HCT116 (cell line): ENCODE data around the gene NNAT. TPM values are rescaled to one million over a fixed set of nuclear protein-coding genes. Genes with fewer than 3 reads are reported as not detected.

Experiments
- ATAC-seq: fragments of 200-7000 bp; cut with Tn5 transposase; 2 replicates; pipeline ENCODE4 v1.9.1; 2020; ENCODE audit warnings: mild to moderate bottlenecking, moderate library complexity
- BruUV-seq: library from RNA; stranded (reverse); fragments of 400-500 nt; replicated peaks from 2 replicates; lab custom pipeline; 2021; lab: Mats Ljungman, UMichigan
- CTCF ChIA-PET: fragments of 300-600 bp; sonication (Branson Sonifier 250); formaldehyde crosslinking; loops from one replicate; lab custom pipeline; 2021; ENCODE audit warnings: antibody characterized with exemption; lab: Charles Lee
- POLR2A ChIA-PET: fragments of 300-600, 350-600 bp; sonication (Branson Sonifier 250); formaldehyde crosslinking; loops from one replicate; lab custom pipeline; 2021; ENCODE audit warnings: antibody characterized with exemption; lab: Charles Lee
- RAD21 ChIA-PET, 2 experiments: fragments of 300-600 bp; sonication (Branson Sonifier 250); formaldehyde crosslinking; loops; one replicate each; lab custom pipeline; 2023; ENCODE audit warnings: low total read pairs in 2 of 2; ENCODE audit not compliant: uncharacterized antibody in 2 of 2, unreplicated experiment in 2 of 2, low non-redundant PET in 1 of 2; lab: Charles Lee
- DNase-seq: peaks from one replicate; pipeline ENCODE4 v3.0.0-alpha.2; 2010; ENCODE audit warnings: low read depth, low spot score
- H2AFZ ChIP-seq: fragments of 200-600 bp; shearing (Covaris generic), sonication (generic); 2 replicates; pipeline ENCODE4 v1.6.1; 2017; ENCODE audit warnings: low read depth, mixed run types, mixed read lengths, antibody characterized with exemption, low read length; ENCODE audit not compliant: poor library complexity, severe bottlenecking
- H3K27ac ChIP-seq: 2 replicates; pipeline ENCODE4 v1.5.1; 2012; ENCODE audit warnings: low read depth, low read length
- H3K27me3 ChIP-seq: fragments of 200-600 bp; sonication (generic); 2 replicates; pipeline ENCODE4 v1.6.1; 2016; ENCODE audit warnings: mixed run types, low read length, mixed read lengths; ENCODE audit not compliant: insufficient read depth
- H3K36me3 ChIP-seq, 2 experiments: fragments of 200-500 bp in 1 of 2; fragments of 200-600 bp in 1 of 2; sonication (Bioruptor generic) in 1 of 2; sonication (generic) in 1 of 2; 2 replicates each; pipeline versions ENCODE4 v1.5.1 to v1.6.1; 2014 to 2016; ENCODE audit warnings: low read length in 2 of 2, inconsistent platforms in 1 of 2, mixed read lengths in 1 of 2, mixed run types in 1 of 2; ENCODE audit not compliant: insufficient read depth in 2 of 2, control insufficient read depth in 1 of 2
- H3K4me1 ChIP-seq, 2 experiments: fragments of 200-600 bp in 1 of 2; sonication (generic) in 1 of 2; 2 replicates each; pipeline versions ENCODE4 v1.5.1 to v1.6.1; 2012 to 2017; ENCODE audit warnings: low read length in 2 of 2, inconsistent platforms in 1 of 2, mild to moderate bottlenecking in 1 of 2, mixed read lengths in 1 of 2, mixed run types in 1 of 2, moderate library complexity in 1 of 2; ENCODE audit not compliant: insufficient read depth in 2 of 2, control insufficient read depth in 1 of 2
- H3K4me2 ChIP-seq: fragments of 200-600 bp; sonication (generic); 2 replicates; pipeline ENCODE4 v1.6.1; 2017; ENCODE audit warnings: mixed run types, low read length, mixed read lengths
- H3K4me3 ChIP-seq, 2 experiments: fragments of 200-600 bp in 1 of 2; sonication (generic) in 1 of 2; replicated peaks in 1 of 2; 2 replicates each; pipeline ENCODE4 v1.5.1; 2011 to 2016; ENCODE audit warnings: low read length in 2 of 2, control low read depth in 1 of 2, low read depth in 1 of 2, mild to moderate bottlenecking in 1 of 2, mixed read lengths in 1 of 2, mixed run types in 1 of 2
- H3K79me2 ChIP-seq: fragments of 200-600 bp; sonication (generic); 2 replicates; pipeline ENCODE4 v1.6.1; 2017; ENCODE audit warnings: mild to moderate bottlenecking, mixed run types, low read length, moderate library complexity, mixed read lengths; ENCODE audit not compliant: insufficient read depth
- H3K9ac ChIP-seq: fragments of 200-600 bp; sonication (generic); 2 replicates; pipeline ENCODE4 v1.6.1; 2016; ENCODE audit warnings: low read length, mixed read lengths
- H3K9me2 ChIP-seq: fragments of 200-600 bp; sonication (generic), shearing (Covaris generic); 2 replicates; pipeline ENCODE4 v1.6.1; 2017; ENCODE audit warnings: mixed run types, mild to moderate bottlenecking, moderate library complexity; ENCODE audit not compliant: insufficient read depth
- H3K9me3 ChIP-seq, 2 experiments: fragments of 200-500 bp in 1 of 2; fragments of 200-600 bp in 1 of 2; sonication (Bioruptor generic) in 1 of 2; sonication (generic) in 1 of 2; 2 replicates each; pipeline ENCODE4 v1.6.1; 2014 to 2017; ENCODE audit warnings: low read length in 2 of 2, mixed read lengths in 2 of 2, inconsistent platforms in 1 of 2, low read depth in 1 of 2, mild to moderate bottlenecking in 1 of 2, mixed run types in 1 of 2, moderate library complexity in 1 of 2; ENCODE audit not compliant: control insufficient read depth in 1 of 2, insufficient read depth in 1 of 2
- H4K20me1 ChIP-seq: fragments of 200-600 bp; sonication (generic), shearing (Covaris generic); 2 replicates; pipeline ENCODE4 v1.6.1; 2017; ENCODE audit warnings: mixed run types, mild to moderate bottlenecking, moderate library complexity; ENCODE audit not compliant: insufficient read depth
- ATF3 ChIP-seq: IDR thresholded peaks from 2 replicates; pipeline ENCODE4 v1.6.1; 2012
- CBX3 ChIP-seq: IDR thresholded peaks from 2 replicates; pipeline ENCODE4 v1.6.1; 2012; ENCODE audit warnings: low read depth
- EGR1 ChIP-seq: IDR thresholded peaks from 2 replicates; pipeline ENCODE4 v1.6.1; 2012; ENCODE audit warnings: low read depth
- EZH2phosphoT487 ChIP-seq: fragments of 200-600 bp; IDR thresholded peaks from 2 replicates; pipeline ENCODE4 v1.6.1; 2018; ENCODE audit warnings: antibody characterized with exemption, borderline replicate concordance
- POLR2A ChIP-seq: IDR thresholded peaks from 2 replicates; pipeline ENCODE4 v1.7.0; 2011; ENCODE audit warnings: borderline replicate concordance; ENCODE audit not compliant: insufficient read depth, insufficient read length; ENCODE audit errors: extremely low read depth
- SIN3A ChIP-seq: IDR thresholded peaks from 2 replicates; pipeline ENCODE4 v1.6.1; 2012; ENCODE audit warnings: low read depth
- SP1 ChIP-seq: IDR thresholded peaks from 2 replicates; pipeline ENCODE4 v1.6.1; 2012; ENCODE audit warnings: low read depth
- TCF7L2 ChIP-seq: IDR thresholded peaks from 2 replicates; pipeline ENCODE4 v1.7.0; 2011; ENCODE audit warnings: borderline replicate concordance, inconsistent platforms; ENCODE audit not compliant: insufficient read depth, insufficient read length; ENCODE audit errors: extremely low read depth
- YY1 ChIP-seq: IDR thresholded peaks from 2 replicates; pipeline ENCODE4 v1.6.1; 2011; ENCODE audit warnings: low read length, low read depth, moderate library complexity, mild to moderate bottlenecking; ENCODE audit not compliant: insufficient replicate concordance; ENCODE audit errors: extremely low read depth
- ZNF274 ChIP-seq: fragments of 200-500 bp; sonication (Bioruptor generic); IDR thresholded peaks from 2 replicates; pipeline ENCODE4 v1.6.1; 2014; ENCODE audit warnings: mild to moderate bottlenecking, low read depth, low read length, inconsistent platforms
- intact Hi-C: fragments of 100-400 bp; cut with micrococcal nuclease; formaldehyde crosslinking; loops from 2 replicates; pipeline ENCODE4 v1.10.0; 2022
- total RNA-seq: library from RNA; stranded (reverse); gene quantifications from one replicate; pipeline ENCODE4 v1.2.1, GENCODE V29; 2021; ENCODE audit not compliant: unreplicated experiment
- TF ChIP-seq, protein P1 (sequence below): IDR thresholded peaks from 2 replicates; pipeline ENCODE4 v1.6.1; 2012

NNAT gene
- total RNA-seq, 1 experiment from 2014 or later: not detected

- no peak overlapping the region for H3K27ac ChIP-seq
- DNase-seq: no peak
- no peak overlapping the region for H3K4me2 ChIP-seq
- intact Hi-C loops: no loop called here
- H4K20me1 ChIP-seq: no peaks in the 10 kb centered on the region
- no peaks in the 10 kb centered on the region for H3K4me1 ChIP-seq
- ChIA-PET POLR2A (no interaction called here), CTCF (no interaction called here), RAD21 (no interaction called here)
- no peaks in the 10 kb centered on the region for H3K9me2 ChIP-seq
- no peaks in the 10 kb centered on the region for H3K27me3 ChIP-seq
- H2AFZ ChIP-seq: no peak overlapping the region
- TSS peak; percentile 15 for BruUV-seq
- H3K9me3 ChIP-seq: no peaks in the 10 kb centered on the region
- H3K9ac ChIP-seq: no peak overlapping the region
- TF ChIP-seq SP1: no peak
- no peak for TF ChIP-seq TCF7L2
- TF ChIP-seq ATF3: no peak
- TF ChIP-seq EGR1: no peak
- no peak for TF ChIP-seq EZH2phosphoT487
- TF ChIP-seq, protein P1, sequence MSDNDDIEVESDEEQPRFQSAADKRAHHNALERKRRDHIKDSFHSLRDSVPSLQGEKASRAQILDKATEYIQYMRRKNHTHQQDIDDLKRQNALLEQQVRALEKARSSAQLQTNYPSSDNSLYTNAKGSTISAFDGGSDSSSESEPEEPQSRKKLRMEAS: no peak
- no peak for TF ChIP-seq YY1
- no peak for TF ChIP-seq ZNF274
- no peak for TF ChIP-seq POLR2A
- TF ChIP-seq CBX3: no peak
- TF ChIP-seq SIN3A: no peak
- ATAC-seq: no peak
- H3K36me3 ChIP-seq: no peaks in the 10 kb centered on the region; a peak in 3 of 4 replicates
- peaks cover 31% of the 10 kb centered on the region for H3K79me2 ChIP-seq
- no peak overlapping the region for H3K4me3 ChIP-seq
These were observed 4.0 kb upstream of the NNAT start for GRCh38 chr20:37516811-37517750.
